ENCODE data around the gene CDK6. TPM values are rescaled to one million over a fixed set of nuclear protein-coding genes. Genes with fewer than 3 reads are reported as not detected.

The CDK6 gene
- total RNA-seq, 4 donors from 2014 or later: 11.2 to 18.5 (median 13.2) TPM

DNA sequence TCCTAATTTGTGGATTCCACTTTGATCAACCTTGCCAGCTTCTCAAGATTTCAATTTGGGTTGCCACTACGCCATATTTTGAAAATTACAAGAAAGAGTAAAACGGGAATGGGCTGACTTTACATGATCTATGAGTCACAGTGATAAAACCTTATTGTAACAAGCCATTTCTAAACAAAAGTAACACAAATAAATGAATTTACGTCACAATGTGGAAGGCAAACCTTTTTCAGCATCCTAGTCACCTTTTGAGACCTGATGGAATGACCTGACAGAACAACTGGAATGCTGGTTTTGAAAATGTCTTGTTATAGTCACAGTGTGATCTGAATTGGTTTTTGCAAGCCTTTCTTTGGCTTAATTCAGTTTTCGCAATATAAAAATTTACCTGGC, 85.9 kb downstream of the CDK6 start:
- Histone ChIP-seq H3K9me3 (no peaks in the 10 kb centered on the region), H3K4me3 (replicated peaks in 1 of 3) (no peak overlapping the region), H3K4me1 (peaks cover 0 to 4% of the 10 kb centered on the region in 2 donors), H3K27me3 (no peaks in the 10 kb centered on the region), H3K36me3 (no peaks in the 10 kb centered on the region), H3K27ac (no peak overlapping the region)
- intact Hi-C loops (cut with DNase I): no loop called here
- TF ChIP-seq POLR2A (IDR thresholded peaks at IDR 0.05) (no peak), CTCF (IDR thresholded peaks at IDR 0.05) (no peak)
- 92 to 93% methylated on average over 4 of the region's 4 CpGs for WGBS, 2 donors
- no peak for DNase-seq

- DNase-seq: no peak
- H3K27me3 ChIP-seq: no peaks in the 10 kb centered on the region
- intact Hi-C loops (cut with DNase I): no loop called here
- 90 to 92% methylated on average over 2 of the region's 2 CpGs for WGBS, 2 donors
- no peaks in the 10 kb centered on the region for H3K4me1 ChIP-seq
- H3K27ac ChIP-seq: no peak overlapping the region
- no peaks in the 10 kb centered on the region for H3K36me3 ChIP-seq
- H3K9me3 ChIP-seq: no peaks in the 10 kb centered on the region
- TF ChIP-seq POLR2A (IDR thresholded peaks at IDR 0.05) (no peak), CTCF (IDR thresholded peaks at IDR 0.05) (no peak)
- no peak overlapping the region for H3K4me3 ChIP-seq (replicated peaks in 1 of 3)
These were observed 86.4 kb downstream of the CDK6 start for GRCh38 chr7:92749832-92750446.

- DNase-seq: no peak
- H3K4me1 ChIP-seq: no peaks in the 10 kb centered on the region
- TF ChIP-seq CTCF (IDR thresholded peaks at IDR 0.05) (no peak), POLR2A (IDR thresholded peaks at IDR 0.05) (no peak)
- no peaks in the 10 kb centered on the region for H3K27me3 ChIP-seq
- H3K4me3 ChIP-seq (replicated peaks in 1 of 3): no peak overlapping the region
- H3K36me3 ChIP-seq: no peaks in the 10 kb centered on the region
- intact Hi-C loops (cut with DNase I): no loop called here
- no peak overlapping the region for H3K27ac ChIP-seq
- no peaks in the 10 kb centered on the region for H3K9me3 ChIP-seq
These were observed 87.0 kb downstream of the CDK6 start for GRCh38 chr7:92749327-92749755.

DNA sequence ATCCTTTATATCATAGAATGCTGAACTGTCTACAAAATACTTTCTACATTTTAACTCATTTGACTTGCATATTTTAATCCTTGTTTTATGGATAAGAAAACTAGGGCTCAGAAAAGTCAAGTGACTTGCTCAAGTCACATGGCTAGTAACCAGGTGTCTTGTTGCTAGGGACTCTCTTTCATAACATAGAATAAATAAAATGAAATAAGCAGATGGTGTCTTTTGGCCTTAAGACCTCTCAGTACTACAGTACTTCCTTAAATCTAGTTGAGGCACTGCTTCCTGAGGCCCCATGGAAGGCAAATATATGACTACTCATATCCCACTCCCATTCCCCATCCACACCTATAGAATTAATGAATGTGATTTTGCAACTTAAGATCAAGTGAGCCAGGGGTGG, 87.9 kb downstream of the CDK6 start:
- H3K9me3 ChIP-seq: no peaks in the 10 kb centered on the region
- intact Hi-C loops (cut with DNase I): no loop called here
- TF ChIP-seq POLR2A (IDR thresholded peaks at IDR 0.05) (no peak), CTCF (IDR thresholded peaks at IDR 0.05) (no peak)
- no peaks in the 10 kb centered on the region for H3K36me3 ChIP-seq
- no peak for DNase-seq
- no peak overlapping the region for H3K27ac ChIP-seq
- no peak overlapping the region for H3K4me3 ChIP-seq (replicated peaks in 1 of 3)
- no peaks in the 10 kb centered on the region for H3K4me1 ChIP-seq
- H3K27me3 ChIP-seq: no peaks in the 10 kb centered on the region

- H3K4me3 ChIP-seq (replicated peaks in 1 of 3): no peak overlapping the region
- intact Hi-C loops (cut with DNase I): no loop called here
- H3K27ac ChIP-seq: no peak overlapping the region
- 88 to 89% methylated on average over 3 of the region's 3 CpGs for WGBS, 2 donors
- H3K27me3 ChIP-seq: no peaks in the 10 kb centered on the region
- TF ChIP-seq POLR2A (IDR thresholded peaks at IDR 0.05) (no peak), CTCF (IDR thresholded peaks at IDR 0.05) (no peak)
- H3K9me3 ChIP-seq: no peaks in the 10 kb centered on the region
- H3K4me1 ChIP-seq: peaks cover 0 to under 1% of the 10 kb centered on the region in 2 donors
- DNase-seq: no peak
- no peaks in the 10 kb centered on the region for H3K36me3 ChIP-seq
These were observed 89.1 kb downstream of the CDK6 start for GRCh38 chr7:92747041-92747835.

All from thyroid gland (tissue), 4 donors.